Retinal pigment epithelial cell (primary cell): ENCODE measurements around the gene FOSL1.

ENCODE experiments used
- DNase-seq: peaks from one replicate; pipeline ENCODE4 v3.0.0-alpha.2; 2010; ENCODE audit warnings: low read depth
- H3K4me3 ChIP-seq: 2 replicates; pipeline ENCODE4 v1.5.1; 2011; ENCODE audit warnings: mild to moderate bottlenecking, low read length, control low read depth, moderate library complexity
- CTCF ChIP-seq: conservative IDR thresholded peaks from 2 replicates; pipeline ENCODE4 v1.5.1; 2011; ENCODE audit warnings: low read depth, low read length, control low read depth, inconsistent platforms

Gene FOSL1

GRCh38 chr11:65944767-65945166 lies 44.6 kb upstream of the FOSL1 start:
- TF ChIP-seq CTCF: no peak
- no peak for DNase-seq
- H3K4me3 ChIP-seq: no peak overlapping the region

GRCh38 chr11:65944191-65944590 lies 44.0 kb upstream of the FOSL1 start:
- no peak for TF ChIP-seq CTCF
- DNase-seq: no peak
- H3K4me3 ChIP-seq: no peak overlapping the region

GRCh38 chr11:65942531-65942930 lies 42.3 kb upstream of the FOSL1 start:
- TF ChIP-seq CTCF: no peak
- DNase-seq: no peak
- no peak overlapping the region for H3K4me3 ChIP-seq

GRCh38 chr11:65941720-65942310 lies 41.6 kb upstream of the FOSL1 start:
- no peak for DNase-seq

GRCh38 chr11:65937766-65938165 lies 37.6 kb upstream of the FOSL1 start:
- H3K4me3 ChIP-seq: no peak overlapping the region
- no peak for TF ChIP-seq CTCF
- DNase-seq: no peak

More at GRCh38 chr11:65941720-65942310, 41.6 kb upstream of the FOSL1 start:
- TF ChIP-seq CTCF: no peak
- no peak overlapping the region for H3K4me3 ChIP-seq

GRCh38 chr11:65934014-65934413 lies 33.8 kb upstream of the FOSL1 start:
- no peak for TF ChIP-seq CTCF
- no peak overlapping the region for H3K4me3 ChIP-seq
- no peak for DNase-seq

- DNase-seq: no peak
- no peak overlapping the region for H3K4me3 ChIP-seq
Measured at GRCh38 chr11:65932558-65932919, 32.4 kb upstream of the FOSL1 start.

More at GRCh38 chr11:65932558-65932919, 32.4 kb upstream of the FOSL1 start:
- no peak for TF ChIP-seq CTCF
